ENCODE measurements around the gene ACE2. TPM values are rescaled to one million over a fixed set of nuclear protein-coding genes. Genes with fewer than 3 reads are reported as not detected.

ACE2 gene
- polyA plus RNA-seq, 1 donor (not counting 4 experiments of a cell fraction or from before 2014, with no cell fraction given): 0.51 TPM

DNA sequence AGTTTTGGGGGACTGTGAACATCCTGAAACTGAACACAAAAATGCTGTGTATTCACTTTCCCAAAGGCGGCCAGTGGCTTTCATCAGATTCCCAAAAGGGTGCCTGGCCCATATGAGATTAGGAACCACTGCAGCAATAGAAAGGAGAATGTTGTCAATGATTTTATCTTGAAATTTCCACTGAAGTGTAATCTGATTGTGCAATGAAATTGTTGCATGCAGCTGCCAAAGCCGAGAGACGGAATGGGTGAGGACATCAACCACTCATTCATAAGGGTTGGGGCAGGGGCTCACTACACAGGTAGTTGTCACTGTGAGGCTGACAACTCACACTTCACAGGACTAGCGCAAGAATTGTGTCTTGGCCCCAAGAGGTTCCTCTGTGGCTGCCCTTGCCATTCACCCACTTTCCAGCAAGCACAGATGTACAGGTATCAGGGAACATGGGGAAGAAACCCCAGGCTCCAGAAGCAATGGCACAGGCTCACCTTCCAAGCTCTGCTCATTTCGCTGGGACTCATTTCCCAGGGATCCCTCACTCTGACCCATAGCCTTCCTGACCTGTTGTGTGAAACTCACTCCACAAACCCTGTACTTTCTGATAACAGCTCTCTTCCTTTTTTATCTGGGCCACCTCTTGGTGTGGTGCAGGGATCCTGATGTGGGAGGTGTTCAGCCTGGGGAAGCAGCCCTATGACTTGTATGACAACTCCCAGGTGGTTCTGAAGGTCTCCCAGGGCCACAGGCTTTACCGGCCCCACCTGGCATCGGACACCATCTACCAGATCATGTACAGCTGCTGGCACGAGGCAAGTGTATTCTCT lies 51.4 kb downstream of the ACE2 start:
- FAIRE-seq: no peak
- Histone ChIP-seq H3K36me3 (ENCODE audit: control insufficient read depth in 2 of 2, extremely low read depth in 1 of 2, insufficient read depth in 2 of 2, low read length in 2 of 2) (no peaks in the 10 kb centered on the region), H2AFZ (ENCODE audit: control insufficient read depth, low read length) (no peak overlapping the region), H3K9me1 (ENCODE audit: control insufficient read depth, extremely low read depth, insufficient read depth, low read length) (no peaks in the 10 kb centered on the region), H3K4me3 (ENCODE audit: control insufficient read depth in 2 of 3, extremely low read depth in 1 of 3, insufficient read depth in 2 of 3, low read depth in 1 of 3, low read length in 3 of 3) (no peak overlapping the region), H3K9me3 (ENCODE audit: control insufficient read depth, low read depth, low read length) (no peaks in the 10 kb centered on the region), H4K20me1 (ENCODE audit: control insufficient read depth, extremely low read depth, insufficient read depth, low read length) (no peaks in the 10 kb centered on the region), H3K79me2 (ENCODE audit: control insufficient read depth, insufficient read depth, low read length) (no peaks in the 10 kb centered on the region), H3K4me1 (ENCODE audit: control insufficient read depth, extremely low read depth, insufficient read depth, low read length) (no peaks in the 10 kb centered on the region), H3K27ac (ENCODE audit: control insufficient read depth, insufficient read depth, low read length) (no peak overlapping the region), H3K9ac (ENCODE audit: control insufficient read depth, extremely low read depth, insufficient read depth, low read length) (no peak overlapping the region), H3K27me3 (ENCODE audit: control insufficient read depth, extremely low read depth, insufficient read depth, low read length) (peaks cover 7% of the 10 kb centered on the region), H3K4me2 (ENCODE audit: control insufficient read depth, extremely low read depth, insufficient read depth, low read depth, low read length) (no peak overlapping the region)
- dilution Hi-C loops (cut with MboI; ENCODE audit: extremely low pct_ligation_motif_present, low sequenced_read_pairs): no loop called here
- TF ChIP-seq EZH2 (IDR thresholded peaks at IDR 0.05; ENCODE audit: low read length): no peak
- TF ChIP-seq, protein P1, sequence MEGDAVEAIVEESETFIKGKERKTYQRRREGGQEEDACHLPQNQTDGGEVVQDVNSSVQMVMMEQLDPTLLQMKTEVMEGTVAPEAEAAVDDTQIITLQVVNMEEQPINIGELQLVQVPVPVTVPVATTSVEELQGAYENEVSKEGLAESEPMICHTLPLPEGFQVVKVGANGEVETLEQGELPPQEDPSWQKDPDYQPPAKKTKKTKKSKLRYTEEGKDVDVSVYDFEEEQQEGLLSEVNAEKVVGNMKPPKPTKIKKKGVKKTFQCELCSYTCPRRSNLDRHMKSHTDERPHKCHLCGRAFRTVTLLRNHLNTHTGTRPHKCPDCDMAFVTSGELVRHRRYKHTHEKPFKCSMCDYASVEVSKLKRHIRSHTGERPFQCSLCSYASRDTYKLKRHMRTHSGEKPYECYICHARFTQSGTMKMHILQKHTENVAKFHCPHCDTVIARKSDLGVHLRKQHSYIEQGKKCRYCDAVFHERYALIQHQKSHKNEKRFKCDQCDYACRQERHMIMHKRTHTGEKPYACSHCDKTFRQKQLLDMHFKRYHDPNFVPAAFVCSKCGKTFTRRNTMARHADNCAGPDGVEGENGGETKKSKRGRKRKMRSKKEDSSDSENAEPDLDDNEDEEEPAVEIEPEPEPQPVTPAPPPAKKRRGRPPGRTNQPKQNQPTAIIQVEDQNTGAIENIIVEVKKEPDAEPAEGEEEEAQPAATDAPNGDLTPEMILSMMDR (optimal IDR thresholded peaks at IDR 0.05 in 1 of 3, IDR thresholded peaks at IDR 0.05 in 1 of 3, conservative IDR thresholded peaks at IDR 0.05 in 1 of 3; ENCODE audit: extremely low read depth in 1 of 3, insufficient read depth in 2 of 3, low read length in 3 of 3): no peak
- DNase-seq (ENCODE audit: low read depth, low spot score): no peak

DNA sequence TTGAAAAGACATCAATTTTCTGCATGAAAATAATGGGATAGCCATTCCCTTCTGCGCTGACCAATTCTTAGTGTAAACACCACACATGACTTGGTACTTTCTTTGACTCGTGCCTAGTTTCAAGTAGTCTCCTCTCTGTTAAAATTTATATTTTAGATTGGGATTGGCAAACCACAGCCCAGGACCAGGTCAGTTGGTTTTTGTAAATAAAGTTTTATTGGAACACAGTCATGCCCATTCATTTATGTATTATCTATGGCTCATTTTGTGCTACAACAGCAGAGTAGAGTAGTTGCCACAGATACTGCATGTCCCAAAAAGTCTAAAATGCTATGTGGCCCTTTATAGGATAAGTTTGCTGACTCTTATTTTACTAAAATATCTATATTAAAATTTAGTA lies 53.4 kb downstream of the ACE2 start:
- Histone ChIP-seq H3K27me3 (ENCODE audit: control insufficient read depth, extremely low read depth, insufficient read depth, low read length) (peaks cover 7% of the 10 kb centered on the region), H2AFZ (ENCODE audit: control insufficient read depth, low read length) (no peak overlapping the region), H3K9me3 (ENCODE audit: control insufficient read depth, low read depth, low read length) (no peaks in the 10 kb centered on the region), H4K20me1 (ENCODE audit: control insufficient read depth, extremely low read depth, insufficient read depth, low read length) (no peaks in the 10 kb centered on the region), H3K79me2 (ENCODE audit: control insufficient read depth, insufficient read depth, low read length) (no peaks in the 10 kb centered on the region), H3K27ac (ENCODE audit: control insufficient read depth, insufficient read depth, low read length) (no peak overlapping the region), H3K36me3 (ENCODE audit: control insufficient read depth in 2 of 2, extremely low read depth in 1 of 2, insufficient read depth in 2 of 2, low read length in 2 of 2) (no peaks in the 10 kb centered on the region), H3K4me2 (ENCODE audit: control insufficient read depth, extremely low read depth, insufficient read depth, low read depth, low read length) (no peak overlapping the region), H3K9ac (ENCODE audit: control insufficient read depth, extremely low read depth, insufficient read depth, low read length) (no peak overlapping the region), H3K4me1 (ENCODE audit: control insufficient read depth, extremely low read depth, insufficient read depth, low read length) (no peaks in the 10 kb centered on the region), H3K4me3 (ENCODE audit: control insufficient read depth in 2 of 3, extremely low read depth in 1 of 3, insufficient read depth in 2 of 3, low read depth in 1 of 3, low read length in 3 of 3) (no peak overlapping the region), H3K9me1 (ENCODE audit: control insufficient read depth, extremely low read depth, insufficient read depth, low read length) (no peaks in the 10 kb centered on the region)
- dilution Hi-C loops (cut with MboI; ENCODE audit: extremely low pct_ligation_motif_present, low sequenced_read_pairs): no loop called here
- DNase-seq (ENCODE audit: low read depth, low spot score) (no peak), FAIRE-seq (no peak)
- TF ChIP-seq, protein P1 (optimal IDR thresholded peaks at IDR 0.05 in 1 of 3, IDR thresholded peaks at IDR 0.05 in 1 of 3, conservative IDR thresholded peaks at IDR 0.05 in 1 of 3; ENCODE audit: extremely low read depth in 1 of 3, insufficient read depth in 2 of 3, low read length in 3 of 3): no peak
- TF ChIP-seq EZH2 (IDR thresholded peaks at IDR 0.05; ENCODE audit: low read length): no peak
